Epithelial cell of proximal tubule (primary cell): ENCODE results near the gene BMERB1. TPM values are rescaled to one million over a fixed set of nuclear protein-coding genes. Genes with fewer than 3 reads are reported as not detected.

ENCODE experiments used
- DNase-seq: peaks from one replicate; pipeline ENCODE4 v3.0.0-alpha.2; 2011; ENCODE audit warnings: low read depth
- H3K4me3 ChIP-seq: 2 replicates; pipeline ENCODE4 v1.5.1; 2011; ENCODE audit warnings: low read depth, mild to moderate bottlenecking, low read length
- CTCF ChIP-seq: conservative IDR thresholded peaks from 2 replicates; pipeline ENCODE4 v1.5.1; 2012; ENCODE audit warnings: low read depth, mild to moderate bottlenecking, low read length
- total RNA-seq: library from RNA; depleted of rRNA; stranded (reverse); fragments of >200 nt; gene quantifications from 2 replicates; pipeline ENCODE4 v1.2.3, GENCODE V29; 2015

Gene BMERB1
- total RNA-seq, 1 donor from 2014 or later: 15.8 TPM

GRCh38 chr16:15552507-15552906 lies 118.1 kb downstream of the BMERB1 start:
- no peak for DNase-seq
- H3K4me3 ChIP-seq: no peak overlapping the region
- TF ChIP-seq CTCF: no peak

- TF ChIP-seq CTCF: no peak
- no peak for DNase-seq
Observed at GRCh38 chr16:15553313-15554088, 119.1 kb downstream of the BMERB1 start.

GRCh38 chr16:15556130-15556529 lies 121.7 kb downstream of the BMERB1 start:
- no peak overlapping the region for H3K4me3 ChIP-seq
- no peak for DNase-seq
- no peak for TF ChIP-seq CTCF

More at GRCh38 chr16:15553313-15554088, 119.1 kb downstream of the BMERB1 start:
- H3K4me3 ChIP-seq: no peak overlapping the region

GRCh38 chr16:15557258-15557657 lies 122.9 kb downstream of the BMERB1 start:
- DNase-seq: no peak
- no peak overlapping the region for H3K4me3 ChIP-seq
- TF ChIP-seq CTCF: no peak

- no peak for TF ChIP-seq CTCF
- DNase-seq: no peak
- no peak overlapping the region for H3K4me3 ChIP-seq
Observed at GRCh38 chr16:15559176-15559575, 124.8 kb downstream of the BMERB1 start.

GRCh38 chr16:15564604-15565339 lies 130.4 kb downstream of the BMERB1 start:
- no peak for TF ChIP-seq CTCF
- H3K4me3 ChIP-seq: no peak overlapping the region
- DNase-seq: no peak
